ENCODE measurements around the gene DIPK2A.

The DIPK2A gene

DNA sequence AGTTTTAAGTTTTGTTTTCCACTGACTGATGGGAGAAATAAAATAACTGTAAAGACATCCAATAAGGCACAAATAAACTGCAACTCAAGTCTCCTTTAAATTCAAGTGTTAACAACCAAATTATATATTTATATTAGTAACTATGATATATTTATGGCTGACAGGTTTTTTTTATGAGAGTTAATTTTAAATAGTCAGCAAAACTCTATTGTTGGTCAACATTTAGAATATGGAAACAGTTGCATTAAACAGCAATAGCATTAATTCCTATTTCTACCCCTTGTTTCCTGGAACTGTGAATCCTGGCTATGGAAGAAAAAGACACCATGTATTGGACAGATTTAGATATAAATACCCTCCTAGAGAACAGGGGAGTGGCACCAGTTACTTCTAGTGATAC lies 16.5 kb upstream of the DIPK2A start:
- Histone ChIP-seq H3K9me3 (ENCODE audit: control insufficient read depth, low read length) (no peaks in the 10 kb centered on the region), H3K36me3 (ENCODE audit: control insufficient read depth, insufficient read depth, low read length) (no peaks in the 10 kb centered on the region), H3K27me3 (replicated peaks; ENCODE audit: control insufficient read depth, insufficient read depth, low read length, poor library complexity, severe bottlenecking) (no peaks in the 10 kb centered on the region), H3K4me1 (ENCODE audit: control insufficient read depth, insufficient read depth, low read length, poor library complexity, severe bottlenecking) (no peaks in the 10 kb centered on the region), H3K27ac (ENCODE audit: insufficient read depth, low read length, poor library complexity, severe bottlenecking) (no peak overlapping the region), H3K4me3 (ENCODE audit: insufficient read depth, low read depth, low read length, poor library complexity, severe bottlenecking) (no peak overlapping the region)
- DNase-seq = no peak

DNA sequence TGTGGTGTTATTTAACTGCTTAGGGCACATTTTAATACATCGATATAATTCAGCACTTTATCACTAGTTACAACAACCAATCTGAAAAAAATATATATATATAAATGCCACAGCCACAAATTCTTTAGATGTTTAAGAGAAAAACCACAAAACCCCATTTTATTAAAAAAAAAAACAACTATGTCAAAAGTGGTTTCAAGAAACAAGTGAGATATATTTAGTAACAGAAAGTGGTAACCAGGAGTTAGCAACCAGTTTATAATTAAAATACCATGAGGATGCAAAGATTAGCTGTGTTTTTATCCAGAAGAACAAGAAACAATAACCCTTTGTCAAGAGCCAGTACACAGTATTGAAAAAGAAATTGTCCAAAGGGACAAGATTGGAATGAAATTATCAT lies 14.8 kb upstream of the DIPK2A start:
- no peaks in the 10 kb centered on the region for H3K36me3 ChIP-seq (ENCODE audit: control insufficient read depth, insufficient read depth, low read length)
- H3K4me1 ChIP-seq (ENCODE audit: control insufficient read depth, insufficient read depth, low read length, poor library complexity, severe bottlenecking) = no peaks in the 10 kb centered on the region
- no peak overlapping the region for H3K4me3 ChIP-seq (ENCODE audit: insufficient read depth, low read depth, low read length, poor library complexity, severe bottlenecking)
- no peaks in the 10 kb centered on the region for H3K9me3 ChIP-seq (ENCODE audit: control insufficient read depth, low read length)
- DNase-seq = no peak
- no peaks in the 10 kb centered on the region for H3K27me3 ChIP-seq (replicated peaks; ENCODE audit: control insufficient read depth, insufficient read depth, low read length, poor library complexity, severe bottlenecking)
- no peak overlapping the region for H3K27ac ChIP-seq (ENCODE audit: insufficient read depth, low read length, poor library complexity, severe bottlenecking)

DNA sequence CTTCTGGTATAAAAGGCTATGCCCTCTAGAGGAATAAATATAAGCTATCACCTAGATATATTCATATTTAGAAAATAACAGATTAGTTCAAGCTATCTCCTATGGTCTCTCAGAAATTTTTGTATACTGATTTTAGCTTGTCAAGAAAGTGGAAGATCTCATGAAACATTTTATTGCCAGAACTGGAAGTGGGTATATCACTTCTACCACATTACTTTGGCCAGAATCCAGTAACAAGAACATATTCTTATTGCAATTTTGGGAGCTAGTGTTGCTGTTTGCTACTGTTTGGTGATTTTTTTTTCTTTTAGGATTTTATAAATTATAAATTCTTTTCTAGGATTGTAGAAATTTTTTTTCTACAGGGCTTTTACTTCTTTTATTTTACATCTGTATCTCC lies 14.2 kb upstream of the DIPK2A start:
- no peaks in the 10 kb centered on the region for H3K27me3 ChIP-seq (replicated peaks; ENCODE audit: control insufficient read depth, insufficient read depth, low read length, poor library complexity, severe bottlenecking)
- H3K27ac ChIP-seq (ENCODE audit: insufficient read depth, low read length, poor library complexity, severe bottlenecking) = no peak overlapping the region
- H3K4me3 ChIP-seq (ENCODE audit: insufficient read depth, low read depth, low read length, poor library complexity, severe bottlenecking) = no peak overlapping the region
- DNase-seq = no peak
- no peaks in the 10 kb centered on the region for H3K4me1 ChIP-seq (ENCODE audit: control insufficient read depth, insufficient read depth, low read length, poor library complexity, severe bottlenecking)
- no peaks in the 10 kb centered on the region for H3K36me3 ChIP-seq (ENCODE audit: control insufficient read depth, insufficient read depth, low read length)
- H3K9me3 ChIP-seq (ENCODE audit: control insufficient read depth, low read length) = no peaks in the 10 kb centered on the region

DNA sequence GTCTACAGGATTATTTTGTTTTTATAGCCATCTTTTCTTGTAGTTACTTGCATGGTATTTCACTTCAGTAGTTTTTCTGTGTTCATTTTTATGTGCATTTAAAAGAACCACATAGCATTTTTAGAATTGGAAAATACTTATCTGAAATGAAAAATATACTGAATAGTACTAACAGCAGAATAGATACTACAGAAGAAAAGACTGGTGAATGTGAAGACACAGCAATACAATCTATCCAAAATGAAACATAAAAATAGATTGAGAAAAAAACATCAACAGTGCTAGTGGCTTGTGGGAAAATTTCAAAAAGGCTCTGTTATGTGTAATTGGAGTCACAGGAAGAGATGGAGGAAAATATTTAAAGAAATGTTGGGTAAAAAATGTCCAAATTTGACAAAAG lies 12.7 kb upstream of the DIPK2A start:
- DNase-seq = no peak
- Histone ChIP-seq H3K4me1 (ENCODE audit: control insufficient read depth, insufficient read depth, low read length, poor library complexity, severe bottlenecking) (no peaks in the 10 kb centered on the region), H3K9me3 (ENCODE audit: control insufficient read depth, low read length) (no peaks in the 10 kb centered on the region), H3K4me3 (ENCODE audit: insufficient read depth, low read depth, low read length, poor library complexity, severe bottlenecking) (no peak overlapping the region), H3K27me3 (replicated peaks; ENCODE audit: control insufficient read depth, insufficient read depth, low read length, poor library complexity, severe bottlenecking) (peaks cover 3% of the 10 kb centered on the region), H3K27ac (ENCODE audit: insufficient read depth, low read length, poor library complexity, severe bottlenecking) (no peak overlapping the region), H3K36me3 (ENCODE audit: control insufficient read depth, insufficient read depth, low read length) (no peaks in the 10 kb centered on the region)

DNA sequence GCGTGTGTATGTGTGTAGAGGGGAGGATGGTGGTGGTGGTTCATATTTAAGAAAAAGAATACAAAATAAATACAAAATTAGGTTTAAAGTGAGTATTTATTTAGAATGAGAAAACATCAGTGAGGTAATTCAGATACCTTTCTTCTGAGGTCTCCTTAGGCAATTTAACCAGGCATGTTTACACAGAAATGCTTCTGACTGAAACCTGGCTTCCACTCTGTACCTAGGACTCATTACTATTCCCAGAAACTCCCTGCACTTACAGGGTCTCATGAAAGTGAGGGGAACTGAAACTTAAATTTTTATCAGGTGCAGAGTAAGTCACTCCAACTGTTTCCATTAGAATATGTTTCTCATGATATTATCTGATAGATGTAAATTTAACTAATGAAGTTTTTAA lies 10.3 kb upstream of the DIPK2A start:
- no peaks in the 10 kb centered on the region for H3K36me3 ChIP-seq (ENCODE audit: control insufficient read depth, insufficient read depth, low read length)
- no peaks in the 10 kb centered on the region for H3K9me3 ChIP-seq (ENCODE audit: control insufficient read depth, low read length)
- peaks cover 3% of the 10 kb centered on the region for H3K27me3 ChIP-seq (replicated peaks; ENCODE audit: control insufficient read depth, insufficient read depth, low read length, poor library complexity, severe bottlenecking)
- DNase-seq = no peak
- H3K27ac ChIP-seq (ENCODE audit: insufficient read depth, low read length, poor library complexity, severe bottlenecking) = no peak overlapping the region
- no peak overlapping the region for H3K4me3 ChIP-seq (ENCODE audit: insufficient read depth, low read depth, low read length, poor library complexity, severe bottlenecking)
- H3K4me1 ChIP-seq (ENCODE audit: control insufficient read depth, insufficient read depth, low read length, poor library complexity, severe bottlenecking) = no peaks in the 10 kb centered on the region

DNA sequence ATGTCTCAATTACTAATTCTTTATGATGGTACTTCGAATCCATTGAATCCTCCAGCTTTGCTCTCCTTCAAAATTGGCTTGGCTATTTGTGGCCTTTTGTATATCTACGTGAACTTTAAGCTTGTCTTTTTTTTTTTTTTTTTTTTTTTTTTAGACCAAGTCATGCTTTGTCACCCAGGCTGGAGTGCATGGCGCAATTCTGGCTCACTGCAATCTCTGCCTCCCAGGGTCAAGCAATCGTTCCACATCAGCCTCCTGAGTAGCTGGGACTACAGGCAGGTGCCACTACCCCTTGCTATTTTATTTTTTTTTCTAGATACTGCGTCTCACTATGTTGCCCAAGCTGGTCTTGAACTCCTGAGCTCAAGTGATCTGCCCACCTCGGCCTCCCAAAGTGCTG lies 7.7 kb upstream of the DIPK2A start:
- no peaks in the 10 kb centered on the region for H3K9me3 ChIP-seq (ENCODE audit: control insufficient read depth, low read length)
- no peaks in the 10 kb centered on the region for H3K4me1 ChIP-seq (ENCODE audit: control insufficient read depth, insufficient read depth, low read length, poor library complexity, severe bottlenecking)
- H3K36me3 ChIP-seq (ENCODE audit: control insufficient read depth, insufficient read depth, low read length) = no peaks in the 10 kb centered on the region
- H3K27me3 ChIP-seq (replicated peaks; ENCODE audit: control insufficient read depth, insufficient read depth, low read length, poor library complexity, severe bottlenecking) = peaks cover 7% of the 10 kb centered on the region
- H3K27ac ChIP-seq (ENCODE audit: insufficient read depth, low read length, poor library complexity, severe bottlenecking) = no peak overlapping the region
- no peak for DNase-seq
- H3K4me3 ChIP-seq (ENCODE audit: insufficient read depth, low read depth, low read length, poor library complexity, severe bottlenecking) = no peak overlapping the region

DNA sequence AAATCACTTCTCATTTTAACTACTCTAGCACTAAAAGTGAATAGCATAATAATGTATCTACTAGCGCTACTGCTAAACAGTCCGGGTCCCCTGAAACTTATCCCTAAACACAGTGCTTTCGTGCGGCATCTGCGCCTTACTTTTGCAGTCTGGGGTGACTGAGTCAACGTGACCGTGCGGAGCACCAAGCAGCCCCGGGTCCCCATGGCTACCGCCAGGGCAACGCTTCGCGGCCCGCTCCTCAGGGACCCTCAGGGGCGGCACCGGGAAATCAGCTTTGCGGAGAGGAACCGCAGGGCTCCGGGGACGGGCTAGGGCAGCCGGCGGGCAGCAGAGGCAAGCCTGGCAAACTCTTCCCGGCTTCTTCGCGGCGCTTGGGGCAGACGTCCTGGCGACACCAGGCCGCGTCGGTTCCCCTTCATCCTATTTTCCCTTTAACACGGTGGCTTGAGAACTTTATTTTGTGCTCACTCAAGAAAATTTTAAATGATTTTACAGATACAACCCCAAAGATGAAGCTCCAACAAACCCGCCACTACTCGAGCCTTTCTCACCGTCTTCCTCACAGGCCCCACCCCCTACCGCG lies 757 bp upstream of the DIPK2A start:
- Histone ChIP-seq H3K27ac (ENCODE audit: insufficient read depth, low read length, poor library complexity, severe bottlenecking) (peak overlapping the region; percentile 74), H3K27me3 (replicated peaks; ENCODE audit: control insufficient read depth, insufficient read depth, low read length, poor library complexity, severe bottlenecking) (peaks cover 5% of the 10 kb centered on the region), H3K9me3 (ENCODE audit: control insufficient read depth, low read length) (no peaks in the 10 kb centered on the region), H3K4me3 (ENCODE audit: insufficient read depth, low read depth, low read length, poor library complexity, severe bottlenecking) (peak overlapping the region; percentile 92), H3K36me3 (ENCODE audit: control insufficient read depth, insufficient read depth, low read length) (no peaks in the 10 kb centered on the region), H3K4me1 (ENCODE audit: control insufficient read depth, insufficient read depth, low read length, poor library complexity, severe bottlenecking) (peaks cover 4% of the 10 kb centered on the region)
- DNase-seq = peak; percentile 32 to 46 (median 41)

DNA sequence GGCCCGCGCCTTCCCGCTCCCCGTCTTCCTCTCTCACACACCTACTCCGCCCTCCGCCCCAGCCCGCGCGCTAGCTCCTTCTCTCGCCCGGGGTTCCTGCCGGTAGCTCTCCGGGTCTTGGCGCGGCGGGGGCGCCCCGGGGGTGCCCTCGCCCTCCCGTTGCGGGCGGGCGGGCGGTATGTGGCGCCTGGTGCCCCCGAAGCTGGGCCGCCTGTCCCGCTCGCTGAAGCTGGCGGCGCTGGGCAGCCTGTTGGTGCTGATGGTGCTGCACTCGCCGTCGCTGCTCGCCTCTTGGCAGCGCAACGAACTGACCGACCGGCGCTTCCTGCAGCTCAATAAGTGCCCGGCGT lies 507 bp downstream of the DIPK2A start:
- DNase-seq = peak in 1 of 3 donors; percentile 9
- Histone ChIP-seq H3K9me3 (ENCODE audit: control insufficient read depth, low read length) (no peaks in the 10 kb centered on the region), H3K27me3 (replicated peaks; ENCODE audit: control insufficient read depth, insufficient read depth, low read length, poor library complexity, severe bottlenecking) (peaks cover 4% of the 10 kb centered on the region), H3K36me3 (ENCODE audit: control insufficient read depth, insufficient read depth, low read length) (no peaks in the 10 kb centered on the region), H3K4me1 (ENCODE audit: control insufficient read depth, insufficient read depth, low read length, poor library complexity, severe bottlenecking) (peaks cover 4% of the 10 kb centered on the region), H3K4me3 (ENCODE audit: insufficient read depth, low read depth, low read length, poor library complexity, severe bottlenecking) (peak overlapping the region; percentile 92), H3K27ac (ENCODE audit: insufficient read depth, low read length, poor library complexity, severe bottlenecking) (peak overlapping the region; percentile 74)

DNA sequence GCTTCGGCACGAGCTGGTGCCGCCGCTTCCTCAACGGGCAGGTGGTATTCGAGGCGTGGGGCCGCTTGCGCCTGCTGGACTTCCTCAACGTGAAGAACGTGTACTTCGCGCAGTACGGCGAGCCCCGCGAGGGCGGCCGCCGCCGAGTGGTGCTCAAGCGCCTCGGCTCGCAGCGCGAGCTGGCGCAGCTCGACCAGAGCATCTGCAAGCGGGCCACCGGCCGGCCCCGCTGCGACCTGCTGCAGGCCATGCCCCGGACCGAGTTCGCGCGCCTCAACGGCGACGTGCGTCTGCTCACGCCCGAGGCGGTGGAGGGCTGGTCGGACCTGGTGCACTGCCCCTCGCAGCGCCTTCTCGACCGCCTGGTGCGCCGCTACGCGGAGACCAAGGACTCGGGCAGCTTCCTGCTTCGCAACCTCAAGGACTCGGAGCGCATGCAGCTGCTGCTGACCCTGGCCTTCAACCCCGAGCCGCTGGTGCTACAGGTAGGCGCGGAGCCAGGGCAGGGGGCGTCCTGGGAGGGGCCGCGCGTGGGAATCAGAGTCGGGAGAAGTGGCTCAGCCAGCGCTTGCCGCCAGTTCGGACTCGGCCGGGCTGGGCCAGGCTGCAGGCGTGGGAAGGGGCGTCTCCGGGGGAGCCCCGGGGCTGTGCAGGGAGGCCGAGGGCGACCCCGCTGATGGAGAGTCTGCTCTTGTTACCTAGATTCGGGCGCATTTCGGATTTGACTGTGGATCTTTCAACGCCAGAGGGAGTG lies 1.1 kb downstream of the DIPK2A start:
- Histone ChIP-seq H3K36me3 (ENCODE audit: control insufficient read depth, insufficient read depth, low read length) (no peaks in the 10 kb centered on the region), H3K4me1 (ENCODE audit: control insufficient read depth, insufficient read depth, low read length, poor library complexity, severe bottlenecking) (peaks cover 4% of the 10 kb centered on the region), H3K9me3 (ENCODE audit: control insufficient read depth, low read length) (no peaks in the 10 kb centered on the region), H3K4me3 (ENCODE audit: insufficient read depth, low read depth, low read length, poor library complexity, severe bottlenecking) (peak overlapping the region; percentile 92), H3K27ac (ENCODE audit: insufficient read depth, low read length, poor library complexity, severe bottlenecking) (peak overlapping the region; percentile 74), H3K27me3 (replicated peaks; ENCODE audit: control insufficient read depth, insufficient read depth, low read length, poor library complexity, severe bottlenecking) (no peaks in the 10 kb centered on the region)
- peak; percentile 5 to 61 (median 58) for DNase-seq

DNA sequence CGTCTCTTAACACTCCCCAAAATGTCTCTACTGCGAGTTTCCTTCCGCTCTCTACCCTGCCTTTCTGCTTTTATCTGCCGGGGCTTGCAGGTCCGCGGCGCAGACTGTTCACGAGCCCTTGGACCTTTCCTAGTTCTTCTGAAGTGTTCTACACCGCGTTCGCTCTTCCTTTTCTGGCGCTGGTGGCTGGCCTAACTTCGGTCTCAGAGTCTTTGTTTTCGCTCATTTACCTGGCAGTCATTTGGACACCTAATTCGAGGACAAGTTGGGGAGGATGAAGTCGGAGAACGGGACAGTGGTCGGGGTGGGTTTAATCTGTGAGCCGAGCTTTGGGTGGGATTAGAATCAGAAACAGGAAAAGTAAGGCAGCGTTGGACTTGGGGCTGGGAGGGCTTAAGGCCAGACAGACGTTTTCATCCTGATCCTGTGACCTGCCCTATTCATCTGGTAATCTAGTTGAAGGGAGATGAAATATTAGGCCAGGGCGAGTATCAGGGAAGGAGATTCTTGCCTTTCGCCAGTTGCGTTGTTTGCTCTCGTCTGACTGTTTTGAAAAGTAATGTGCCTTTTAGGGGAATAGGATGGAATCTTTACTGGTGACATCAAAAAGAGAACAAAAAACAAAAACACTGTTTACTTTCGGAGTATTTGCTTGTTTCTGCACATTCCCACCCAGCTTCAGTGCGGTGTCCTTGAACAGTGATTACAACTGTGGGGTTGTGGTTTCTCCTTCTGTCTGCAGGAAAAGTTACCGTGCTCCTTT lies 1.8 kb downstream of the DIPK2A start:
- Histone ChIP-seq H3K4me3 (ENCODE audit: insufficient read depth, low read depth, low read length, poor library complexity, severe bottlenecking) (peak overlapping the region; percentile 92), H3K4me1 (ENCODE audit: control insufficient read depth, insufficient read depth, low read length, poor library complexity, severe bottlenecking) (peaks cover 4% of the 10 kb centered on the region), H3K36me3 (ENCODE audit: control insufficient read depth, insufficient read depth, low read length) (no peaks in the 10 kb centered on the region), H3K9me3 (ENCODE audit: control insufficient read depth, low read length) (no peaks in the 10 kb centered on the region), H3K27me3 (replicated peaks; ENCODE audit: control insufficient read depth, insufficient read depth, low read length, poor library complexity, severe bottlenecking) (no peaks in the 10 kb centered on the region), H3K27ac (ENCODE audit: insufficient read depth, low read length, poor library complexity, severe bottlenecking) (peak overlapping the region; percentile 74)
- DNase-seq = peak in 1 of 3 donors; percentile 35

Data from effector memory CD4-positive, alpha-beta T cell (primary cell).